Spleen (tissue), 7 donors: Measurements from ENCODE around the gene SLIT1.

ENCODE experiments used
- CTCF ChIP-seq, 11 experiments: fragments of 200-600 bp in 7 of 11; fragments of 450-650 bp in 4 of 11; sonication (generic) in 4 of 11; IDR thresholded peaks in 8 of 11; conservative IDR thresholded peaks in 3 of 11; 1 replicate in 7 of 11; 2 replicates in 4 of 11; pipeline versions ENCODE4 v1.4.0 to v1.8.0; 2016 to 2021; ENCODE audit warnings: antibody characterized with exemption in 11 of 11, inconsistent platforms in 4 of 11, mild to moderate bottlenecking in 1 of 11
- POLR2A ChIP-seq, 3 donors: fragments of 450-650 bp; IDR thresholded peaks; one replicate each; pipeline ENCODE4 v1.5.1; 2017; ENCODE audit warnings: antibody characterized with exemption in 3 of 3, mild to moderate bottlenecking in 1 of 3
- POLR2AphosphoS5 ChIP-seq, 3 donors: sonication (generic); formaldehyde crosslinking; IDR thresholded peaks; one replicate each; pipeline ENCODE4 v1.5.1; 2017; ENCODE audit warnings: antibody characterized with exemption in 3 of 3
- donor health status: DM: no; HTN: no; CAD: no; lungs with moderate emphysema.
- donor health status: DM: no; HTN: no; CAD: no.
- donor health status: DM: no; HTN: no; CAD: no.

DNA sequence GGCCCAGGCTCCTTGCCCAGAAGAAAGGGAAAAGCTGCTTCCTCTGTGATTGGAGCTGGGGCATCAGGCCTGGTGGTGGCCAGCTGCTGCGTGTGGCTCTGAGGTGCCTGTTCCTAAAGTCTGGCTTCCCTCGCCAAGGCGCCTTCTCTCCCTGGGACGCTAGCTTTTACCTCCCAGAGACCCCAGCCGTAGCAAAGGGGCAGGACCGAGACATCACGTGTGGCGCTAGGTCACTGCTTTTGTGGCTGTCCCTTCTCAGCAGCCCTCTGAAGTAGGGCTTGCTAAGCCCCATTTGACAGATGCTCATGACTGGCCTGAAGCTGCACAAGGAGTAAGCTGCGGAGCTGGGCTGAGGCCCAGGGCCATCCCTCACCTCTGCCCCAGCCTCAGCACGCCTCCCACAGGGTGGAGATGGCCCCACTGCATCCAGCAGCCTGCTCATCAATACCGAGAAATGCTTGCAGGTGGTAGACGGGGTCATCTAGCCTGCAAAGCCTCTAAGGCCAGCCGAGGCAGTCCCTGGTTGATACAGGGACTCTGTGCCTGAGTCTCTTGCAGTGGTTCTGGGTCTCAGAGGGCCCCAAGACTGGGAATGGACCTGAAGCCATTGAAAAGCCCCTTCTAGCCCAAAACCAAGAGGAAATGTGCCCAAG is 182.5 kb downstream of the SLIT1 start:
- TF ChIP-seq CTCF (IDR thresholded peaks at IDR 0.05 in 8 of 11, conservative IDR thresholded peaks at IDR 0.05 in 3 of 11) (no peak), POLR2A (IDR thresholded peaks at IDR 0.05) (no peak), POLR2AphosphoS5 (IDR thresholded peaks at IDR 0.05) (no peak)
